Duodenal mucosa (tissue), 2 donors: Measurements from ENCODE around the gene SIRT5.

ENCODE experiments used
- H3K27ac ChIP-seq: one replicate; pipeline ENCODE4 v1.7.0; 2013; ENCODE audit warnings: low read depth, low read length
- H3K27me3 ChIP-seq, 2 donors: one replicate each; pipeline ENCODE4 v1.7.0; 2013; ENCODE audit warnings: low read length in 2 of 2, control low read depth in 1 of 2; ENCODE audit not compliant: insufficient read depth in 2 of 2, control insufficient read depth in 1 of 2
- H3K36me3 ChIP-seq, 2 donors: one replicate each; pipeline ENCODE4 v1.7.0; 2013; ENCODE audit warnings: low read length in 2 of 2, control low read depth in 1 of 2; ENCODE audit not compliant: insufficient read depth in 2 of 2, control insufficient read depth in 1 of 2
- H3K4me1 ChIP-seq, 2 donors: one replicate each; pipeline ENCODE4 v1.7.0; 2013; ENCODE audit warnings: low read length in 2 of 2, control low read depth in 1 of 2; ENCODE audit not compliant: insufficient read depth in 2 of 2, control insufficient read depth in 1 of 2
- H3K4me3 ChIP-seq, 2 donors: one replicate each; pipeline ENCODE4 v1.7.0; 2013; ENCODE audit warnings: low read length in 2 of 2, low read depth in 1 of 2
- H3K9ac ChIP-seq, 2 donors: one replicate each; pipeline ENCODE4 v1.7.0; 2013; ENCODE audit warnings: low read length in 2 of 2, low read depth in 1 of 2
- H3K9me3 ChIP-seq, 2 donors: one replicate each; pipeline ENCODE4 v1.7.0; 2013; ENCODE audit warnings: low read length in 2 of 2, control low read depth in 1 of 2; ENCODE audit not compliant: control insufficient read depth in 1 of 2

Gene SIRT5

DNA sequence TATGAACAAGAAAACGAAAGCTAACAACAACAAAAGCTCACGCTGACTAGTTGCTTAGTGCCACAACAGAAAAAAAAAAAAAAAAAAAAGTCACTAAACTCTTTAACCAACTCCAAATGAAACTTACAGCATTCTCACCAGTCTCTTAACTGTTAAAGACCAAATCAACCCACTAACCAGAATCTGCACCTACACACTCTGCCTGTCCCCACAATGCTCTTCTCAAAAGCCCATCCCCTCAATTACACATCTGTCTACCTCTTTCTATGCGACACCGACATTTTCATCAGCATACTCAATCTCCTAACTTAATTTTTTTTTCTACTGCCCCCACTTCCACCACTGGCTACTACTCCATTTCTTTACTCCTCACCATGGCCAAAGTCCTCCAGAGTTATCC, 75.0 kb downstream of the SIRT5 start:
- Histone ChIP-seq H3K4me3 (no peak overlapping the region), H3K4me1 (no peaks in the 10 kb centered on the region), H3K27me3 (no peaks in the 10 kb centered on the region), H3K36me3 (peaks cover 4 to 14% of the 10 kb centered on the region in 2 donors), H3K9me3 (no peaks in the 10 kb centered on the region), H3K27ac (no peak overlapping the region), H3K9ac (no peak overlapping the region)

DNA sequence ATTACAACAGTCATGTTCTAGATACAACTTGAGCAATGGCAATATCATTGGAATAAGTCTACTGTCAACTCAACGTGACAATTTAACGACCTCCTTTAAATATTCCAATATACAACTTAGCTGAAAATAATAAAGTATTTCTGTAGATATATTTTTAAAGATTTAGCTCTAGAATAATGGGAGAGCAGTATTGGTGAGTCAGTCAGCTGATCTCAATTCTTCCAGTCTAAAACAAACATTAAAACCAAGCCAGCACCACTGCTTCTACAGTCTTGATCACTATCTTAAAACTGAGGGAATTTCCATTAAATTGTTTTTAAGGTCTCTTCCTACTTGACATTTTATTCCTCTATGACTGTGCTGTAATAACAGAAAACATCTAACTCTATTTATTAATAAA, 78.9 kb downstream of the SIRT5 start:
- H3K4me1 ChIP-seq = no peaks in the 10 kb centered on the region
- no peak overlapping the region for H3K4me3 ChIP-seq
- no peak overlapping the region for H3K9ac ChIP-seq
- H3K27me3 ChIP-seq = no peaks in the 10 kb centered on the region
- peaks cover 4 to 14% of the 10 kb centered on the region in 2 donors for H3K36me3 ChIP-seq
- H3K9me3 ChIP-seq = no peaks in the 10 kb centered on the region
- no peak overlapping the region for H3K27ac ChIP-seq

DNA sequence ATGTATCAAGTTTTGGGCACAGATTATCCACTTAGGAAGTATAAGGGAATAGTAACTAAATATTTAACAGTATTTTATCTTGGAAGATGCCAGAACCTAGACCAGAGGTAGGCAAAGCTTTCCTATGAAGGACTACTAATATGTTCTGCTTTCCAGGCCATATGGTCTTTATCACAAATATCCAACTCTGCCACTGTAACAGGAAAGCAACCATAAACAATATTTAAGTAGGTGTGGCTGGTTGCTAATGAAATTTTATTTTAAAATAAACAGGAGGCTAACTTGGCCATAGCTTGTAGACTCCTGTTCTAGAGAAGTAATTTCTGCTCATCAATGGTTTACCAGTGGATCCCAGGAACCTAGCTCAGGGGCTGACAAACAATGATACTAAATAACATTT, 80.1 kb downstream of the SIRT5 start:
- H3K27me3 ChIP-seq = no peaks in the 10 kb centered on the region
- no peak overlapping the region for H3K9ac ChIP-seq
- H3K4me1 ChIP-seq = no peaks in the 10 kb centered on the region
- H3K4me3 ChIP-seq = no peak overlapping the region
- H3K9me3 ChIP-seq = no peaks in the 10 kb centered on the region
- peaks cover 4 to 14% of the 10 kb centered on the region in 2 donors for H3K36me3 ChIP-seq
- H3K27ac ChIP-seq = no peak overlapping the region

DNA sequence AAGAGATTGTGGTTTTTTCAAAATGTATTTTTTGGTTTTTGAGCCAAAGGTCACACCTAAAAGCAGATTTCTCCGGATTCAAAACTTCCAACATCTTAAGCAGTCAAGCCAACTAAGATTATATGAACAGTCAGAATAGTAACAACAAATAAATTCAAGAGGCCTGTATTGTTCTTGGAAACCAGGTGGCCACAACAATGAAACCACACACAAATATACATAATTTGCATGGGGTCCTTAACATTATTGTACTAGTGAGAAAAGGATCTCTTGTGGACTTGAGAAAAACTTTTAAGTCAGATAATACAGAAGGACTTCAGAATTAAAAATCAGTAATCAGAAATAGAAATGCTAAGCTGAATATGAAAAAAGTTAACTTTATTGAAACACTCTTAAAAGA, 81.3 kb downstream of the SIRT5 start:
- peaks cover 0 to 6% of the 10 kb centered on the region in 2 donors for H3K4me1 ChIP-seq
- no peak overlapping the region for H3K27ac ChIP-seq

DNA sequence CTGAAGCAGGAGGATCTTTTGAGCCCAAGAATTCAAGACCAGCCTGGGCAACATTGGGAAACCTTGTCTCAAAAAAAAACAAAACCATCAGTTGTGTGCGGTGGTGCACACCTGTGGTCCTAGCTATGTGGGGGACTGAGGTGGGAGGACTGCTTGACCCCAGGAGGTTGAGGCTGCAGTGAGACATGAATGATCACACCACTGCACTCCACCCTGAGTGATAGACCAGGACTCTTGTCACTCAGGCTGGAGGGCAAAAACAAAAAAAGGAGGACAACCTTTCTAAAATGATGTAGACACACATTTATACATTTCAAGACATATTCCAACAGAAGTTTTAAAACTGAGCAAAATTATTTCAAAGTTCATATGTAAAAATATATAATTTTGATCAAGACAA, 85.9 kb downstream of the SIRT5 start:
- H3K36me3 ChIP-seq = no peaks in the 10 kb centered on the region
- H3K4me1 ChIP-seq = peaks cover 0 to 9% of the 10 kb centered on the region in 2 donors
- no peaks in the 10 kb centered on the region for H3K27me3 ChIP-seq
- H3K4me3 ChIP-seq = no peak overlapping the region
- H3K27ac ChIP-seq = no peak overlapping the region
- H3K9me3 ChIP-seq = no peaks in the 10 kb centered on the region
- H3K9ac ChIP-seq = no peak overlapping the region

More for the DNA sequence above, 81.3 kb downstream of the SIRT5 start:
- H3K9ac ChIP-seq = no peak overlapping the region
- H3K4me3 ChIP-seq = no peak overlapping the region
- no peaks in the 10 kb centered on the region for H3K9me3 ChIP-seq
- peaks cover 4 to 9% of the 10 kb centered on the region in 2 donors for H3K36me3 ChIP-seq
- no peaks in the 10 kb centered on the region for H3K27me3 ChIP-seq

DNA sequence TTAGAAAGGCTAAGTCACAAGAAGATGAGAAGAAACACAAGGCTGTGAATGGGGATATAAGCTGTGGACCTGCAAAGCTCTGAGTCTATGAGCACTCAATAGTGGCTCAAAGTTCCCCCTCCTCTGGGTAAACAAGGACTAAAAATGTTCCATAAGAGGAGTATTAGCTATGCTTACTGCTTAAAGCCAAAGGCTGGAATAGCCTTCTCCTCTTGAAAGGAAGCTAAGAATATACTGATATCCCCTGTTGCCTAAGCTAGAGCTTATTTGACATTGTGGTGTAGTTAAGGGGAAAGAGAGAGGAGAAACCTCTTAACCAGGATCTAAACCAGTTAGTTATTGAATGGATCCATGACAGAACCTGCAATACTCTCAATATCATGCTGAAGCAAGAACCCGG, 86.5 kb downstream of the SIRT5 start:
- no peak overlapping the region for H3K4me3 ChIP-seq
- no peaks in the 10 kb centered on the region for H3K36me3 ChIP-seq
- no peak overlapping the region for H3K9ac ChIP-seq
- no peaks in the 10 kb centered on the region for H3K27me3 ChIP-seq
- no peak overlapping the region for H3K27ac ChIP-seq
- H3K9me3 ChIP-seq = no peaks in the 10 kb centered on the region
- peaks cover 0 to 9% of the 10 kb centered on the region in 2 donors for H3K4me1 ChIP-seq

DNA sequence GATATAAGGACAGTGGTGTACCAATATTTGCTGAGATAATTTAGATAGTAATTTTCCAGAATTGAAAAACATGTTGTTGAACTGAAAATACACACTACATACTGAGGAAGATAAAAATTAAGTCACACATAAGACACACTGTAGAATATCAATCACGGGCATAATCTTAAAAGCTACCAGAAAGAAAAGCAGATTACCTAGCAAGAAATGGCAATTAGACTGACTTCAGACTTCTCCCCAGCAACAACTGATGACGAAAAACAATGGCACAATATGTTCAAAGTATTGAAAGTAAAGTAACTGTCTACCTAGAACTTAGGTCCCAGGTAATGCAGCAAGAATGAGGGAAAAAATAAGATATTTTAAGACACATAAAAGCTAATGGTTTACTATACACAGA, 87.2 kb downstream of the SIRT5 start:
- Histone ChIP-seq H3K9me3 (no peaks in the 10 kb centered on the region), H3K27ac (no peak overlapping the region), H3K36me3 (no peaks in the 10 kb centered on the region), H3K27me3 (no peaks in the 10 kb centered on the region), H3K9ac (no peak overlapping the region), H3K4me3 (no peak overlapping the region), H3K4me1 (peaks cover 0 to 9% of the 10 kb centered on the region in 2 donors)

DNA sequence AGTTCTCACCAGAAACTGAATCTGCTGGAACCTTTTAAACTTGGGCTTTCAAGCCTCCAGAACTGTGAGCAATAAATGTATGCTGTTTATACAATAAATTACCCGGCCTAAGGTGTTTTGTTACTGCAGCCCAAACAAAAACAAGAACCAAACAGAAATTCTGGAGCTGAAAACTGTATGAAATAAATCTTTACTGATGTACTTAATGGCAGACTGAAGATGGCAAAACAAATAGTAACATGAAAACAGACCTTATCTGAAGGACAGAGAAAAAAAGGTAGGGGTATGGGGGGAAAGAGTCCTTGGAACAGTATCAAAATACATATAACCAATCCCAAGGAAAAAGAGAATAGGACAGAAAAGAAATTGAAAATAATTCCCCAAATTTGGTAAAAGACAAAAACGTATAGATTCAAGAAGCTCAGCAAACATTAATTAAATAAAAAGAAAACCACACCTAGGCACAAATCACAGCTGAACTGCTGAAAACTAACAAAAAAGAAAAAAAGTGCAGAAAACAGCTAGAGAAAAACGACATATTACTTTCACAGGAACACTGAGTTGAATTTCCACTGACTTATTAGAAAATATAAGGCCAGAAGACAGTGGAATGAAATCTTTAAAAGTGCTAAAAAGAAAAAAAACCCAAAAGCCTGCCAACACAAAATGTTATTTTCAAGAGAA, 88.4 kb downstream of the SIRT5 start:
- Histone ChIP-seq H3K4me3 (no peak overlapping the region), H3K27ac (no peak overlapping the region), H3K9me3 (no peaks in the 10 kb centered on the region), H3K36me3 (no peaks in the 10 kb centered on the region), H3K9ac (no peak overlapping the region), H3K27me3 (no peaks in the 10 kb centered on the region), H3K4me1 (peaks cover 0 to 9% of the 10 kb centered on the region in 2 donors)

DNA sequence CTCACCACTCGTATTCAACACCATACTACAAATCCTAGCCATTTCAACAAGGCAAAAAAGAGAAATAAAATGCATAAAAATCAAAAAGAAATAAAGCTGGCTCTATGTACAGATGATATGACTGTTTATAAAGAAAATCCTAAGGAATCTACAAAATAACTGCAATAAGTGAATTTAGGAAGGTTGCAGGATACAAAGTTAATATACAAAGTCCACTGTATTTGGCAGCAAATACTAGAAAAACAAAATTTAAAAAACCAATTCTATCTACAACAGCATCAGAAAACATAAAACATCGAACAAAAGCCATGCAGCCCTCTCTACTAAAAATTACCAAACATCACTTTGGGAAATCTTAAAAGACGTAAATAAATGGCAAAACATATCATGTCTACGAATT, 89.6 kb downstream of the SIRT5 start:
- Histone ChIP-seq H3K27ac (no peak overlapping the region), H3K4me3 (no peak overlapping the region), H3K9ac (no peak overlapping the region), H3K36me3 (no peaks in the 10 kb centered on the region), H3K9me3 (no peaks in the 10 kb centered on the region), H3K27me3 (no peaks in the 10 kb centered on the region), H3K4me1 (peaks cover 0 to 9% of the 10 kb centered on the region in 2 donors)
